ENCODE data around the gene DHRS7C.

The DHRS7C gene, protein sequence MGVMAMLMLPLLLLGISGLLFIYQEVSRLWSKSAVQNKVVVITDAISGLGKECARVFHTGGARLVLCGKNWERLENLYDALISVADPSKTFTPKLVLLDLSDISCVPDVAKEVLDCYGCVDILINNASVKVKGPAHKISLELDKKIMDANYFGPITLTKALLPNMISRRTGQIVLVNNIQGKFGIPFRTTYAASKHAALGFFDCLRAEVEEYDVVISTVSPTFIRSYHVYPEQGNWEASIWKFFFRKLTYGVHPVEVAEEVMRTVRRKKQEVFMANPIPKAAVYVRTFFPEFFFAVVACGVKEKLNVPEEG

GRCh38 chr17:9790889-9791876, at the start of gene DHRS7C:
TSS of gene DHRS7C (minus strand) at chr17:9791592. CDS start at chr17:9791284, 308 bp downstream.
- DNase-seq = no peak

DNA sequence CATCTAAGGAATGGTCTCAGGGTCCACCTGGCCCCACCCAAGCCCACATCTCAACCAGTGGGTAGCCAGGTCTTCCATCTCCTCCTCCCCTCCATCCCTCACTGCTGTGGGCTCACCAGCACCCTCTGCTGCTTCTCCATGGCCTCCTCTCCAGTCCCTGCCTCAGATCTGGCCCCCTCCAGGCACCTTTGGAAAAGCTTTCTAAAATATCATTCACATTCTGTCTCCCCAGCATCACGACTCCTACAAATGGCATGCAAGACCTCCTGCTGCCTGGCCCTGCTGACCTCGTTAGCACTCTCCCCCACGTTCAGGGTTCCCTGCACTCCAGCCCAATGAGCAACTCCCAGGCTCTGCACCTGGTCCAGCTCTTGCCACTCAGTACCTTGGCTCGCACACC, 48.0 kb upstream of the DHRS7C start:
- DNase-seq = no peak

GRCh38 chr17:9837551-9838471, 46.4 kb upstream of the DHRS7C start:
- no peak for DNase-seq

DNA sequence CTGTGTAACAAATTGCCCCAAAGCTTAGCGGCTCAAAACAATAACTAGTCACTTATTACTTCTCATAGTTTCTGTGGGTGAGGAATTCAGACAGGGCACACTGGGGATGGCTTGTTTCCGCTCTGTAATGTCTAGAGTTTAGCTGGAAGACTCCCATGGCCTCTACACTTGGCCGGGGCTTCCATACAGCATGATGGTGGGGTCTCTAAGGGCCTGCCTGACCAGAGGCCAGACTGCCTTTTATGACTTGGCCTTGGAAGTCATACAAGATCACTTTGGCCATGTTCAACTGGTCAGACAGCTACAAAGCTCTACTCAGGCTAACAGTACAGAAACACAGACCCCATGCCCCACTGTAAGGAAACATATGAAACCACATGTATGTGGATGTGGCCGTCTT, 42.5 kb upstream of the DHRS7C start:
- DNase-seq = no peak

GRCh38 chr17:9830711-9831110, 39.3 kb upstream of the DHRS7C start:
- no peak for DNase-seq

- no peak for DNase-seq
Measured at GRCh38 chr17:9829343-9829742, 38.0 kb upstream of the DHRS7C start.

DNA sequence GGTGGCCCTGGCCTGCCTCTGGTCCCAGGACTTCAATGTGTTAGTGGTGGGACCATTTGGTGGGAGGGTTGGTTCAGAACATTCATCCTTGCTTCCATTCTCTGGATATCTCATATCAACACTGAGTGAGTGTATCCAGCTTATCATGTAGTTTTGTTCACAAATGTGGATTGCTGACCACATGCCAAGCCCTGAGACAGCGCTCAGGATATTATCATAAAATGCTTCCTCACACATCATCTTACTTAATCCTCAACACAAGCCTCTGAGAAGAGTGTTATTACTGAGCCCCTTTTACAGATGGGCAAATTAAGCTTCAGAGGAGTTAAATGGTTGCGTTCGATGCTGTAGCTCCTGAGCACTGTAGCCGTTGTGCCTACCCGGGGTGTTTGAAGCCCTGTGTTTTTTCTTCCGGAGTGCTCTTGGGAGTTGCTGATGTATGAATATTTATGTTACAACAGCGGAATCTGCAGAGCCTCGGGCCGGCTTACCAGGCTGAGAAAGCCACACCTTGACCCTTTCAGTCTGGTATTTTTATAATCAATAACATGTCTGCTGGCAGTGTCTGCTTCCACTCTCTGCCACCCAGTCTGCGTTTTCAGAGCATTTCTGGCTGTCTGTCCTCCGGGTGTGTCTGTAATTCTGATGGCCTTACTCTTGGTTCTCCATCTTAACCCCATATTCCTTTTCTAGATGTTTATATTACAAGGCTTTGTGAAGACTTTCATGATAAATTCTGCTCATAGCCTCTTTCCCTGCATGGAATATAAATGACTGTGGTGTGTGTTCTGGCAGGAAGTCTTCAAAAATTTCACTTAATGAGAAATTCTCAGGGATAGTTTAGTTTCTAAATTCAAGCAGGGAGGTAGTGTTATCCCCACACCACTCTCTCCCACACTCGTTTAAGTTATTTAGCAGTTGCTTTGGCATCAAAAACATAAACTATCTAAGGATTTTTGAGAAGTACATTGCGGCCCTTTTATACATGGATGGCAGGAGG, 37.2 kb upstream of the DHRS7C start:
- DNase-seq = no peak

DNA sequence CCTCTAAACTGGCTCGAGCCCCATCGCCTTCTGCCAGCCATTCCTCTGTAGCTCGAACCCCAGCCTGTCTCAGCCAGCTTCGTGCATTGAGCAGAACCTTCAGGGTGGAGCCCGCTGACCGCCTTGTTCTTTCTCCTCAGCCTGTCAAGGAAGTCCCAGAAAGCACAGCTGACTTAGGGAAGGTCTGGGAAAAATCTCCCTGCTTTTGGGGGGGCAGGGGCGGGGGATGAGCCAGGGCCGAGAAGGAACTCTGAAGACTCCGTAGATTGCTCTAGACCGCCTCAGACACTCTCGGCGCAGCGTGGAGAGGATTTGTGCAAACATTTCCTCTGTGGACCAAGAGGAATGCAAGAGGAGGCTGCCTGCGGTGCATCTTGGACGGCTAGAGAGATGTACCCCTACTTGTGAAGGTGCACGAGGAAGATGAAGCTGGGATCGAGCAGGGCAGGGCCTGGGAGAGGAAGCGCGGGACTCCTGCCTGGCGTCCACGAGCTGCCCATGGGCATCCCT, 34.3 kb upstream of the DHRS7C start, which contains the start of gene GLP2R:
Gene GLP2R, plus strand, starts transcription at position 284 of the 510 bp plus-strand sequence. Its CDS starts 140 bp downstream, at position 424.
- DNase-seq = no peak

DNA sequence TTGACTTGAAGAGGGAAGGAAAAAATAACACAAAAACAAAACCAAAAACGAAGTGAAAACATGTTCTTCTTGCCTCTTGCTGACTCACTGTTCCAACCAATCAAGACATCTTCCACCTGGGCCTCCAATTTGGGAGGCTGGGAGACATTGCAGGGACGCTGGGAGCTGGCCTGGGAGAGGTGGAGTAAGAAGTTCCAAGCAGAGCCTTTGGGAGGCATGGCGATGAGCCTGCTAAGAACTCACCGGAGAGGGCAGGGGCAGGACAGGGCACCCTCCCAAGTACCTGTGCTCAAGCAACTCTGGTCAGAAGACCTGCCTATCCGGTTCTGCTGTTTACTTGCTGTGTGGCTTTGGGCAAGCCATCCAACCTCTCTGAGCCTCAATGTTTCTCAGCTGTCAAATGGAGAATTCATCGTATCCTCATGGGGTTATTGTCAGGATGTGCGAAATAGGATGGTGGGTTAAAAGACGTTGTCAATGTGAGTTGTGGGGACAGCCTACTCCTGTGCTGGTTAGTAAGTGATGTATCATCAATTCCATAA, 33.5 kb upstream of the DHRS7C start:
- DNase-seq = no peak

- no peak for DNase-seq
Measured at GRCh38 chr17:9824094-9824493, 32.7 kb upstream of the DHRS7C start.

DNA sequence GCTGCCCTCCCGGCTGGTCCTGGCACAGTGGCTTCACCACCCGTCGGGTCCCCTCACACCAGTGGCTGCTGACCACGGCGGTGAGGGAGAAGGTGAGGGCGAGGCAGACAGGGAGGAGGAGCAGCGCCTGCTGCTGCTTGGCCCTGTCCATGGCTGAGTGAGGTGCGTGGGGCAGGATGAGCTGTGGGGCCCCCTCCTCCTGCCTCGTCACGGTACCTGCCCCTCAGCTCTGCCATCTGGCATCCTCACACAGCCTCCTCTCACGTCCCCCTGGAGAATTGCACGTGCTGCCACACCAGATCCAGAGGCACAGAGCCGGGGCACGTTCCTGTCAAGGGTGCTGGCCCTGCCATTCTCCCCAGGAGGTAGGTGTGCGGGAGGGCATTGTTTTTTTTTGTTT, 30.5 kb upstream of the DHRS7C start, which contains the start of gene GSG1L2:
Gene GSG1L2, minus strand, starts transcription at position 159 of the 400 bp plus-strand sequence. Its CDS starts 8 bp downstream, at position 151.
- no peak for DNase-seq

- DNase-seq = no peak
Measured at GRCh38 chr17:9820448-9820847, 29.1 kb upstream of the DHRS7C start.

- DNase-seq = no peak
Measured at GRCh38 chr17:9818760-9819159, 27.4 kb upstream of the DHRS7C start.

DNA sequence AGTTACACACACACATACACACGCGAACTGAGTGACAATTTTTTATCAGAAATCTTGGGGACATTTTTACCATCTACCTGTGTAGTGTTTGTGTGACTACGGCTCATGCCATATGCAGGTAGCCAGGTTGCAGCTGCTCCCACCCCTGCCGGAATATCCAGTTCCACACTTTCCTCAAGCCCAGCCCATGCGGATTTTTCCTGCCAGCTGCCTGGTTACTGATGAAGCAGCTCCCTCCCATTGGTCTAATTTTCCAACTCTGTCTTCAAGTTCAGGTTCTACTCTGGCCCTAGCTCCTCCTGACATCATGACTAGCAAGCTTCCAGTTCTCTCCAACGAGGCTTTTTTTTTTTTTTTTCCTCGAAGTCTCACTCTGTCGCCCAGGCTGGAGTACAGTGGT, 25.7 kb upstream of the DHRS7C start:
- no peak for DNase-seq

DNA sequence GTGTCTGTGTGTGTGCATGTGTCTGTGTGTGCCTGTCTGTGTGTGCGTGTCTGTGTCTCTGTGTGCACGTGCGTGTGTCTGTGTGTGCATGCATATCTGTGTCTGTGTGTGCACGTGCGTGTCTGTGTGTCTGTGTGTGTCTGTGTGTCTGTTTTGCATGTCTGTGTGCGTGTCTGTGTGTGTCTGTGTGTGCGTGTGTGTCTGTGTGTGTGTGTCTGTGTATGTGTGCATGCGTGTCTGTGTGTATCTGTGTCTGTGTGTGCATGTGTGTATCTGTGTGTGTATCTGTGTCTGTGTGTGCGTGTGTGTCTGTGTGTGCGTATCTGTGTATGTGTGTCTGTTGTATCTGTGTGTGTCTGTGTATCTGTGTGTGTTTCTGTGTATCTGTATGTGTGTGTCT, 25.1 kb upstream of the DHRS7C start:
- DNase-seq = no peak

- no peak for DNase-seq
Measured at GRCh38 chr17:9814337-9814945, 23.0 kb upstream of the DHRS7C start.

- DNase-seq = no peak
Measured at GRCh38 chr17:9813166-9813565, 21.8 kb upstream of the DHRS7C start.

DNA sequence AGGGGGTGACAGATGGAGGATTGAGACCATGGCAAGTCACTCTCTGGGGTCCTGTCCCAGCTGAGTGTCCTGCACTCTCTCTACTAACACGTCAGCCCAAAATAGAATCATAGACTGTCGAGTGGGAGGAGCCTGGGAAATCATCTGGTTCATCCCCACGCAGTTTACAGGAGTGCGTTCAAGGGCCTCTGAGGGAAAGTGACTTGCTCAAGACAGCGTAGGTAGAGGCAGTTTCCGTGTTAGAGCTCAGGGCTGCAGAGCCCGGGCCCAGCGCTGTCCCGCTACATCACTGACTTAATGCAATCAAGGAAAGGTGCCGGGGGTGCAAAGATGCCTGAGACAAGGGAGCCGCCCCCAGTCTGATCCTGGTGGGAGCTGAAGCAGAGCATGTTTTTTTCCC, 20.1 kb upstream of the DHRS7C start:
- no peak for DNase-seq

GRCh38 chr17:9811086-9811485, 19.7 kb upstream of the DHRS7C start:
- no peak for DNase-seq
